Measurements from ENCODE around the gene MBNL1. TPM values are rescaled to one million over a fixed set of nuclear protein-coding genes. Genes with fewer than 3 reads are reported as not detected.

The MBNL1 gene
- total and polyA plus RNA-seq, 2 of the 4 experiments (the other 2 are of a cell fraction): 127 to 664 TPM

DNA sequence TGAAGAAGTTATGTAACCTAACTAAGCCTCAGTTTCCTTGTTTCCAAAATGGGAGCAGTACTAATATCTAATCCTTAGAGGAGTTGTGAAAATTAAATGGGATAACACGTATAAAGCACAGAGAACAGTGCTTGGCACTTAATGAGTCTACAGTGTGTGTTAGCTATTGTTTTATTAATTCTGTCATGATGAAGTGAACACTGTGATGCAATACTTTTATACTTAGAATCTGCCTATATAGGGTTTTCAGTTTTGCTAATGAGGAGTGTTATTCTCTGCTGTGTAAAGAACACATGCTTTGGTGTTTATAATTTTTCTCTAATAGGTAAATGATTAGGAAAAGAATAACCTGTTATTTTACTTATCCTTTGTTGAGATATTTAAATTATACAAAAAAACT lies 65.2 kb downstream of the MBNL1 start:
- ChIA-PET CTCF (interaction anchor here (1.0 to 1.4 kb wide), 2 partner anchors 12 to 63 kb away, joined by 3 read pairs; no protein-coding TSS in a partner anchor), POLR2A (ENCODE audit: unreplicated experiment) (no interaction called here)
- BruUV-seq (replicated peaks): no TSS peak
- DNase-seq (no peak), ATAC-seq (ENCODE audit: low read depth) (no peak)
- WGBS, 2 experiments (ENCODE audit: extremely low coverage in 2 of 2, insufficient read length in 1 of 2): no CpG with 5 or more reads among the region's 1 CpG
- H4K5ac ChIP-seq (ENCODE audit: low read depth, low read length): no peak overlapping the region
- no peak overlapping the region for H2BK120ac ChIP-seq (ENCODE audit: low read depth, low read length)
- H3K9ac ChIP-seq (ENCODE audit: low read depth, low read length): no peak overlapping the region
- H2AFZ ChIP-seq (replicated peaks; ENCODE audit: low read length, poor library complexity): no peak overlapping the region
- peaks cover 46% of the 10 kb centered on the region for H4K20me1 ChIP-seq (ENCODE audit: insufficient read depth, low read length)
- no peak overlapping the region for H2BK20ac ChIP-seq (ENCODE audit: low read depth, low read length)
- H3K27me3 ChIP-seq (ENCODE audit: control insufficient read depth, insufficient read depth, low read length): no peaks in the 10 kb centered on the region
- H3K23ac ChIP-seq (ENCODE audit: low read depth, low read length): no peak overlapping the region
- H3K4me2 ChIP-seq (ENCODE audit: low read depth, low read length): no peak overlapping the region
- H3K36me3 ChIP-seq (ENCODE audit: control insufficient read depth, insufficient read depth, low read length): peaks cover 11% of the 10 kb centered on the region
- H3K27ac ChIP-seq (ENCODE audit: insufficient read depth, low read length): no peak overlapping the region
- H3K14ac ChIP-seq (replicated peaks; ENCODE audit: low read depth, low read length): no peak overlapping the region
- TF ChIP-seq RAD21 (IDR thresholded peaks at IDR 0.05; ENCODE audit: low read length) (no peak), CEBPB (IDR thresholded peaks at IDR 0.05; ENCODE audit: low read depth, low read length) (peak; percentile 78)
- H2BK5ac ChIP-seq (ENCODE audit: low read depth, low read length, poor library complexity, severe bottlenecking): no peak overlapping the region
- intact Hi-C loops (cut with micrococcal nuclease) (no loop called here), dilution Hi-C loops (cut with HindIII; ENCODE audit: low sequenced_read_pairs, unreplicated experiment) (no loop called here), in situ Hi-C loops (cut with MboI; ENCODE audit: low sequenced_read_pairs) (no loop called here)
- H4K8ac ChIP-seq (ENCODE audit: low read depth in 2 of 2, low read length in 2 of 2): no peak overlapping the region
- no peak overlapping the region for H3K18ac ChIP-seq (ENCODE audit: low read depth, low read length)
- peaks cover 14 to 58% of the 10 kb centered on the region in 2 experiments for H3K79me1 ChIP-seq (ENCODE audit: low read depth in 1 of 2, low read length in 2 of 2)
- no peaks in the 10 kb centered on the region for H3K9me3 ChIP-seq (ENCODE audit: control insufficient read depth, insufficient read depth, low read length)
- H3K56ac ChIP-seq (ENCODE audit: extremely low read depth, insufficient read depth, low read length): no peak overlapping the region
- no peak overlapping the region for H3K4ac ChIP-seq (ENCODE audit: low read depth, low read length)
- H3K9me1 ChIP-seq (ENCODE audit: insufficient read depth, low read length): peaks cover 18% of the 10 kb centered on the region
- peaks cover 4% of the 10 kb centered on the region; the same call in 1 of the 2 replicates for H3K4me1 ChIP-seq (ENCODE audit: control insufficient read depth, insufficient read depth, low read length)
- no peak overlapping the region for H4K91ac ChIP-seq (ENCODE audit: insufficient read depth, low read depth, low read length)
- no peak overlapping the region for H2AK5ac ChIP-seq (ENCODE audit: low read depth, low read length)
- no peak overlapping the region for H2AK9ac ChIP-seq (replicated peaks; ENCODE audit: low read depth, low read length, poor library complexity)
- no peak overlapping the region for H2BK15ac ChIP-seq (ENCODE audit: low read depth, low read length)
- H3K4me3 ChIP-seq (ENCODE audit: insufficient read depth, low read depth, low read length): no peak overlapping the region
